22Rv1 (cell line): Measurements from ENCODE around the gene UPK3A.

ENCODE experiments used
- CTCF ChIP-seq: fragments of 450-650 bp; IDR thresholded peaks from 2 replicates; pipeline ENCODE4 v1.5.1; 2017; ENCODE audit warnings: mild to moderate bottlenecking
- ZFX ChIP-seq: fragments of 450-650 bp; IDR thresholded peaks from 2 replicates; pipeline ENCODE4 v1.6.1; 2017; ENCODE audit warnings: antibody characterized with exemption, borderline replicate concordance

- no peak for TF ChIP-seq CTCF
- no peak for TF ChIP-seq ZFX
Observed at GRCh38 chr22:45271667-45272201, 13.0 kb upstream of the UPK3A start.
